Measurements from ENCODE around the gene RBM33.

The RBM33 gene

DNA sequence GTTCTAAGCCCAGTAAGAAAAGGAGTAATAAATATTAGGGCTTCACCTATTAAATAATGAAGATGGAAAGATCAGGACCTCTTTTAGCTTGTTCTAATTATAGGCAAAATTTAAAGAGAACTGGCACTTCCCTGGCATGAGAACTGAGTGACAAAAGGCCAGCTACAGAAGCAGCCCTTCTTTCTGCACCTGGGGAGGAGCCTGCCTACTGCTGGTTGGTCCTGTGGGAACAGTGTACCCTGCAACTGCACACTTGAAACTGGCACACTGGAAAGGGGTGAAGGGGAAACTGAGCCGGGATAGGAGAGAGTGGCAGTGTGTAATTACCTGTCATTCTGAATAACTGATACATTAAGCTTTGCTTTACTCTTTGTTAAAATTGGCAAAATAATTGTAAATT lies 87.4 kb downstream of the RBM33 start:
- Histone ChIP-seq H3K4me2 (no peak overlapping the region), H3K4me1 (ENCODE audit: low read depth, poor library complexity, severe bottlenecking) (no peaks in the 10 kb centered on the region), H3K27me3 (ENCODE audit: insufficient read depth, low read depth) (no peaks in the 10 kb centered on the region), H3K79me2 (ENCODE audit: insufficient read depth, low read depth) (no peaks in the 10 kb centered on the region; the same call in 1 of the 2 replicates), H3K27ac (no peak overlapping the region), H3K36me3 (ENCODE audit: insufficient read depth) (no peaks in the 10 kb centered on the region), H4K20me1 (ENCODE audit: insufficient read depth) (no peaks in the 10 kb centered on the region), H2AFZ (ENCODE audit: low read depth) (no peak overlapping the region), H3K9ac (no peak overlapping the region), H3K4me3 (IDR thresholded peaks at IDR 0.05; ENCODE audit: insufficient read depth, low read depth, low read length) (no peak overlapping the region)
- TF ChIP-seq, protein P1, sequence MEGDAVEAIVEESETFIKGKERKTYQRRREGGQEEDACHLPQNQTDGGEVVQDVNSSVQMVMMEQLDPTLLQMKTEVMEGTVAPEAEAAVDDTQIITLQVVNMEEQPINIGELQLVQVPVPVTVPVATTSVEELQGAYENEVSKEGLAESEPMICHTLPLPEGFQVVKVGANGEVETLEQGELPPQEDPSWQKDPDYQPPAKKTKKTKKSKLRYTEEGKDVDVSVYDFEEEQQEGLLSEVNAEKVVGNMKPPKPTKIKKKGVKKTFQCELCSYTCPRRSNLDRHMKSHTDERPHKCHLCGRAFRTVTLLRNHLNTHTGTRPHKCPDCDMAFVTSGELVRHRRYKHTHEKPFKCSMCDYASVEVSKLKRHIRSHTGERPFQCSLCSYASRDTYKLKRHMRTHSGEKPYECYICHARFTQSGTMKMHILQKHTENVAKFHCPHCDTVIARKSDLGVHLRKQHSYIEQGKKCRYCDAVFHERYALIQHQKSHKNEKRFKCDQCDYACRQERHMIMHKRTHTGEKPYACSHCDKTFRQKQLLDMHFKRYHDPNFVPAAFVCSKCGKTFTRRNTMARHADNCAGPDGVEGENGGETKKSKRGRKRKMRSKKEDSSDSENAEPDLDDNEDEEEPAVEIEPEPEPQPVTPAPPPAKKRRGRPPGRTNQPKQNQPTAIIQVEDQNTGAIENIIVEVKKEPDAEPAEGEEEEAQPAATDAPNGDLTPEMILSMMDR (conservative IDR thresholded peaks at IDR 0.05; ENCODE audit: low read depth, low read length), result no peak

DNA sequence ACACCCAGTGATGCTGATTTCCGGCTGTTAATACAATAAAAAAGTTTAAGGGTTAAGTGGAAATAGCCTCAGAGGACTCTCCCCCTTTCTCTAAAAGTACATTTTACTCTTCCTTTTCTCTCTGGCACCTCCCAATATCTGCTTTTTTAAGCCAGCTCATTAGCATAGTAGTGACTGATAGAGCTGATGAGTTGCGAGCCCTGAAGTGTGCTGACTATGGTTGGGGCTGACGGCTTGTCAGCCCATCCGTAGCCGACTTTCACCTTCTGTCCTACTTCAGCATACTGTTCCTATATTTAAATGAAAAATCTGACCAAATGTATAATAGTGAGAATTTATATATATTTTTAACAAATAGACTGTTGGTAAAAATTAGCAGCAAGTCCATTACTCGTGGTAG lies 87.8 kb downstream of the RBM33 start:
- no peak overlapping the region for H2AFZ ChIP-seq (ENCODE audit: low read depth)
- H3K4me3 ChIP-seq (IDR thresholded peaks at IDR 0.05; ENCODE audit: insufficient read depth, low read depth, low read length), result no peak overlapping the region
- no peak overlapping the region for H3K9ac ChIP-seq
- H3K27me3 ChIP-seq (ENCODE audit: insufficient read depth, low read depth), result no peaks in the 10 kb centered on the region
- H3K4me2 ChIP-seq, result no peak overlapping the region
- TF ChIP-seq, protein P1 (conservative IDR thresholded peaks at IDR 0.05; ENCODE audit: low read depth, low read length), result no peak
- H3K36me3 ChIP-seq (ENCODE audit: insufficient read depth), result no peaks in the 10 kb centered on the region
- no peak overlapping the region for H3K27ac ChIP-seq
- H3K79me2 ChIP-seq (ENCODE audit: insufficient read depth, low read depth), result no peaks in the 10 kb centered on the region; the same call in 1 of the 2 replicates
- H3K4me1 ChIP-seq (ENCODE audit: low read depth, poor library complexity, severe bottlenecking), result no peaks in the 10 kb centered on the region
- H4K20me1 ChIP-seq (ENCODE audit: insufficient read depth), result no peaks in the 10 kb centered on the region

DNA sequence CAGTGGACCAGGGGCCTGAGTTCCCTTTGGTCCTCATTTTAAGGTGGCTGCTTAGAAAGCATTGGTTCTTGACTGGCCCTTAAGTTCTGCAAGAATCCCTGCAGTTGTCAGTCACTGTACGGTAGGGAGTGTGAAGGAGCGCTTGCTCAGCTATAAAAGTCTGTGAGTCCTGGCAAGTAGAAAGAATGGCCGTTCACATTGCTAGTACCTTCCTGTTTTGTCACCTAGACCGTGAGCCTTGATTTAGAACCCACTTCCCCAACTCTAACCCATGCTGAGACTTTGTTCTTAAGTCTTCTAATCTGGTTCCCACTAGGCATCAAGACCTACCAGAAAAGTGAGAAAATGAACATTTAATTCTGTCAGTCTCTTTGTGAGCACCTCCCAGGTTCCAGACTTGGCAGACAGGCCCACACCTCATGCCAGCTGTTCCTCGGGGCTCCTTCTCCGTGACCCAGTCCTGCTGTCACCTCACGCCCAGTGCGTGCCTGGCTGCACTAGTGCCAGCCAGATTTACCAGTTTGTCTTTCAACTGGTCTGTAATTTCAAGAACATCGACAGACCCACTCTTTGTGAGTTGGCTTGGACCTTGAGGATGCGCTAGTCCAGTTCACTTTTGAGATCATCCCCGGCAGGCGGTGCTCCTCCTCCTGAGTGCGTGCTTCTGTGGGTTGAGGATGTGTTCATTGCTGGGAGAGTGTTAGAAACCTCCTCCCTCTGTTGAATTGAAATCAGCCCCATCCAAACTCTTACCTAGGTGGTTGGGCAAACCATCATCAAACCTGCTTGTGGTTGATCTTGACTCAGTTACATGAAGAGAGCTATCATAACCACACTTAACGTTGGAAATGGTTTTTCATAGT lies 89.4 kb downstream of the RBM33 start:
- H2AFZ ChIP-seq (ENCODE audit: low read depth), result no peak overlapping the region
- H3K79me2 ChIP-seq (ENCODE audit: insufficient read depth, low read depth), result no peaks in the 10 kb centered on the region; the same call in 1 of the 2 replicates
- no peaks in the 10 kb centered on the region for H3K36me3 ChIP-seq (ENCODE audit: insufficient read depth)
- TF ChIP-seq, protein P1 (conservative IDR thresholded peaks at IDR 0.05; ENCODE audit: low read depth, low read length), result no peak
- no peak overlapping the region for H3K27ac ChIP-seq
- H4K20me1 ChIP-seq (ENCODE audit: insufficient read depth), result peaks cover 4% of the 10 kb centered on the region; the same call in 1 of the 2 replicates
- peaks cover 5% of the 10 kb centered on the region for H3K4me1 ChIP-seq (ENCODE audit: low read depth, poor library complexity, severe bottlenecking)
- no peak overlapping the region for H3K4me2 ChIP-seq
- no peak overlapping the region for H3K4me3 ChIP-seq (IDR thresholded peaks at IDR 0.05; ENCODE audit: insufficient read depth, low read depth, low read length)
- H3K27me3 ChIP-seq (ENCODE audit: insufficient read depth, low read depth), result no peaks in the 10 kb centered on the region
- no peak overlapping the region for H3K9ac ChIP-seq

DNA sequence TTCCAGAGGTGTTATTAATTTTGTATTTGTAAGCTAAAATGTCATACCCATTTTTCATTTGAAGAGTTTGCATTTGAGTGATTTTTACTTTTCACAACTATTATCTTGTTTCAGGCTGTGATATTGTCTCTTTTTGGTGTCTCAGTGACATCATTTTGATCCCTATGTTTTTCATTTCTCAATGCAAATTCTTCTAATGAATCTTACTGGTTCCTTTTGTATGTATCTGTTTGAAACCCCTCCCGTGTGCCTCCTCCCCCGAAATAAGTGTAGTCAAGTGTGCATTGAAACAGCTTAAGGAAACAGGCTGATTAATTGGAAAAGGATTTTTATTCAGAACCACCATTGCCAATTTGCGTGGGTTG lies 90.0 kb downstream of the RBM33 start:
- Histone ChIP-seq H3K4me2 (no peak overlapping the region), H3K9ac (no peak overlapping the region), H3K4me1 (ENCODE audit: low read depth, poor library complexity, severe bottlenecking) (peaks cover 11% of the 10 kb centered on the region), H2AFZ (ENCODE audit: low read depth) (no peak overlapping the region), H3K4me3 (IDR thresholded peaks at IDR 0.05; ENCODE audit: insufficient read depth, low read depth, low read length) (no peak overlapping the region), H4K20me1 (ENCODE audit: insufficient read depth) (peaks cover 4% of the 10 kb centered on the region; the same call in 1 of the 2 replicates), H3K36me3 (ENCODE audit: insufficient read depth) (no peaks in the 10 kb centered on the region), H3K27me3 (ENCODE audit: insufficient read depth, low read depth) (no peaks in the 10 kb centered on the region), H3K79me2 (ENCODE audit: insufficient read depth, low read depth) (peaks cover 5% of the 10 kb centered on the region; the same call in 1 of the 2 replicates), H3K27ac (no peak overlapping the region)
- TF ChIP-seq, protein P1 (conservative IDR thresholded peaks at IDR 0.05; ENCODE audit: low read depth, low read length), result no peak

Data from KMS-11 (cell line).